ENCODE data around the gene TRPM1.

The TRPM1 gene

DNA sequence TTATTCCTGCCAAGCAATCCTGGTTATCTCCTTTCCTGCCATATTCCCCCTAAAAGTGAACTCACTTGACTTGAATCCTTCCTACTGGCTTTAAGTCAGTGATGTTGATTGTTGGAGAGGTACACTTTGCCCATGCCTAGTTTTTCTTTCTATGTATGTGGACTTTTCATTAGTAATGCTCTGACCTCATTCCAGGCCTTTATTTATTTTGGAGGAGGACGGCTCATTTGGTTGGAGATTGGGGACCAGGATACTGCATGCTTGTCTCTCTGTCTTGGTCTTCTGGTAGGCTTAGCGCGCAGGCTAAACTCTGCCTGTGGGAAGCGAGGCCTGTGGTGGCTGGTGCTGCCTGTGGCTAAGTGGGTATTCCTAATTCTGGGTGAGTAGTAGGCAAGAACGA is 81.0 kb downstream of the TRPM1 start:
- DNase-seq (ENCODE audit: low read depth, low spot score) = no peak

DNA sequence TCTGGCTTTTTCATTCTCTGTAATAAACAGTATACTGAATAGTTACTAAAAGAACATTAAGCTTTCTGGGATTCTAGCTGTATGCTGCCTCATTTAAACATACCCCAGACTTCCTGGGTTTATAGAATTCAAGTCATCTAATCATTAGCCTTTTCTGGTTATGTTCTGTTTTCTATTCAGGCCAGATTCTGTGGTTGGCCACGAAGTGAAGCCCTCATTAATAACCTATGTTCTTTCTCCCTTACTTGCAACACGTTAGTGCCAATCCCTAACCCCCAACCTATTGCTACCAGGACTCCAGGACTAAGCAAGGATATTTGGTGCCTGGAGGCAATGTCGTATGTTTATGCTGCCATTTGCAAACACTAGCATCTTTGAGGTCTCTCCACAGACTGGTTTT is 81.5 kb downstream of the TRPM1 start:
- no peak for DNase-seq (ENCODE audit: low read depth, low spot score)

DNA sequence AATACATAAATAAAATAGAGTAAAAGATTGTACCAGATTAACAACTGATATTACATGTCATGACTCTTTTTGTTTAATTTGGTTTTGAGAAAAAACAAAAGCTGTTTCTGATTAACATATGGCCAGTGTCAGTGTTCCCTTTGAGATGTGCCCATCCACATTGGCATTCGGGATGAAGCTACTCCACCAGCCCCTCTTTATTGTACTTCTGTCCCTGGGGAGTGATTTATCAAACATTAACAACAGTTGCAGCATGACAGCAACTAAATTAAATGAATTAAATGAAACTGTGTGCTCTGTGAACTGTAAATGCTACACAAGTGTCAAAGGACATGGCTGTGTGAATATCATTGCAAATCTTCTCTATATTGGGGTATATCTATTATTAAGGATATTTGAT is 84.2 kb downstream of the TRPM1 start:
- DNase-seq (ENCODE audit: low read depth, low spot score) = no peak

DNA sequence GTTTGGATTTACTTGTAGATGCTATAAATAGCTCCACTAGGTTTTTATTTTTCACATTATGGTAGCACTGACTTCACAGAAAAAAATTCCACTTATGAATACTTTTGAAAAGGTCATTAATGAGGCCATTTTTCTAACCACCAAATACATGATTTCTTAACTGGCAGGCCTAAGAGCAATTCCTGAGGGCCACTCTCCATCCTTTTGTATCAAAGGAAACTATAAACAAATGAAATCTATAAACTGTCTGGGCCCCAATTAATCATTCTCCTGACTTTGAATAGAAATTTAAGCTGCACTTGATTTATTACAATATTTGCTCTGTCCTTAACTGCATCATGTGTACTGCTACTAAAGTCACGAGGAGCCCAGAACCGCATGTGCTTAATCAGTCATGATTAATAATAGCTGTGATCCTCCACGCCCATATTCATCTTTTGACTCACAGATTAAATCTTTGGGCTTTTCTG is 85.0 kb downstream of the TRPM1 start:
- DNase-seq (ENCODE audit: low read depth, low spot score) = no peak

DNA sequence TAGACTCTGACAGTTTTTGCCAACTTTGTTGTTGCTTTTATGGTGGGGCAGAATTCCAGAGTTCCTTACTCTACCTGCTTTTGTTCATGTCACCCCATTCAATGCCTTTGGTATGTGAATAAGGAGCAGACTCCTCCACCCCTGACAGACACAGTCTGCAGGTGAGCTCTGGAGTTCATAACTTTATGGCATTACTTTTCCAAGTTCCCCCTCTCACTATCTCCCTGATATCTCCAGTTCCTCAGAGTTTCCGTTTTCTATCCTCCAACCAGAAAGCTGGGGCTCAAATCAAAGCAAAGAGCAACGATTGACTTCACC is 87.0 kb downstream of the TRPM1 start:
- no peak for DNase-seq (ENCODE audit: low read depth, low spot score)

DNA sequence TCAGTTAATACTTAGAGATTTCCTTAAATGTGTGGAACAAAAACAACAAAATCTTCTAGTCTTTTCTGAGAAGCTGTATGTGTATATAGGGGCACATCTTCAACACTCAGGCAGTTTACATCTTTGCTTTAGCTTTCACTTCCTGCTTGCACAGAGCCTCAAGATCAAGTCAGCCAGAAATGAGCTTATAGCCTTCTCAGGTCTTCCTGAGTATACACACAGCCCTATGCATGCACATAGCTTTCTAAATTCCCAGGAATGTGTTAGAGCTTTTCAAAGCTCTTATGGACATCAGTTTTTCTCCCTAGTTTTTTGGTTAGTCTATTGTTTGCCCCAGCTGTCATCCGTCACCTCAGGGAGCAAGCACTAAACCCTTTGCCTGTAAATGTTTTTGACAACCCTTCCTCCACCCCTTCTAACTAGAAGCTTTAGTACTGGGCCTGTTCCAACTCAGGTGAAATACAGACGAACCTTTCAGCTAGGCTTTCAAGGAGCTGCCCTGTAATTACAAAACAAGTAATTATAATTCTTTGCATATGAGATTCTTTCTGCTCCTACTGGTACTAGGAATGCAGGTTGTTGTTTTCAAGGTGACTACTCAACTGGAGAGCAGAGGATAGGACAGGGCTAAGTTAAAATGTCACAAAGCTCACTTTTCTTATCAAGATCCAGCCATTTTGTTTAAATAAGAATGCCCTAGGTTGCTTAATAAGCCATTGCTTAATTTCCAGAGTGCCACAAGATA is 87.5 kb downstream of the TRPM1 start:
- DNase-seq (ENCODE audit: low read depth, low spot score) = no peak

DNA sequence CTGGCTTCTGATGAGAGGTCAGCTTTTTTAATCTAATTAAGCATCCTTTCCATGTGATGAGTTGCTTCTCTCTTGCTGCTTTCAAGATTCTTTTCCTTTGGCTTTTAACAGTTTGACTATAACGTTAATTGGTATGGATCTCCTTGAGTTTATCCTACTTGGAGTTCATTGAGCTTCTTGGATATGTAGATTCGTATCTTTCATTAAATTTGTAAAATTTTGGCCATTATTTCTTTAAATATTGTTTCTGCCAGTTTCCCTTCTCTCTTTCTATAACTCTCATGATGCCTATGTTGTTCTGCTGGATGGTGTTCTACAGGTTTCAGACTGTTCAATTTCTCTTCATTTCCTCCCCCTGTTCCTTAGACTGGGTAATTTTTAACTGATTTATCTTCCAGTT is 89.1 kb downstream of the TRPM1 start:
- no peak for DNase-seq (ENCODE audit: low read depth, low spot score)

DNA sequence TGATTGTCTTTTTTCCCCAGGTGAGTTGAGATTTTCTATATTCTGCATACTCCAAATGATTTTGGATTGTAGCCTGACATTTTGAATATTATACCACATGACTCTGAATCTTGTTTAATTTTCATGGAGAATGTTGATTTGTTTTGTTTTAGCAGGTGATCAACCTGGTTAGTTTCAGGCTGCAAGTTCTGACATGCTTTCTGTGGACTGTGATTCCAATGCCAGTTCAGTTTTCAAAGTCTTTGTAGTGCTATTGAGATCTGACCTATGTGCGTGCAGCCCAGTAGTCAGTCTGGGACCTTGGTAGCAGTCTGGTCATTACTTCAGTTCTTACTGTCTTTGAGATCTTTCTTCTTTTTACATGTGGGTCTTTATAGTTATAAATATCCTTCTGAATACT is 91.5 kb downstream of the TRPM1 start:
- DNase-seq (ENCODE audit: low read depth, low spot score) = no peak

DNA sequence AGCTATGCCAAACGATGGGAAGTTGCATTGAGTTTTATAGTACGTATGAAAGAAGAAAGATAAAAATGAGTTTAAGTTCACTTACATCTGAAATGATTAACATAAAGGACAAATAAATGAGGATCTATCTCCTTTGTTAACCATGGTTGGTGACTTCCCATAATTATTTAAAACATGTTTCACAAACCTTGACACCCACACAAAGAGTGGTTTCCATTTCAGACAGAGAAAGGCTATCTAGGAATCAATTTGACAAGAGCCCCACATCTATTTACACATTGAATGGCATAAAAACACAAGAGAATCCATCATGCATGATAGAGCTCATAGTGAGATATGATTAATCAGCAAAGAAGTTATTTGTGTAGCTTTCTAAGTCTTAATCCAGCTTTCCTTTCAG is 95.9 kb downstream of the TRPM1 start:
- no peak for DNase-seq (ENCODE audit: low read depth, low spot score)

DNA sequence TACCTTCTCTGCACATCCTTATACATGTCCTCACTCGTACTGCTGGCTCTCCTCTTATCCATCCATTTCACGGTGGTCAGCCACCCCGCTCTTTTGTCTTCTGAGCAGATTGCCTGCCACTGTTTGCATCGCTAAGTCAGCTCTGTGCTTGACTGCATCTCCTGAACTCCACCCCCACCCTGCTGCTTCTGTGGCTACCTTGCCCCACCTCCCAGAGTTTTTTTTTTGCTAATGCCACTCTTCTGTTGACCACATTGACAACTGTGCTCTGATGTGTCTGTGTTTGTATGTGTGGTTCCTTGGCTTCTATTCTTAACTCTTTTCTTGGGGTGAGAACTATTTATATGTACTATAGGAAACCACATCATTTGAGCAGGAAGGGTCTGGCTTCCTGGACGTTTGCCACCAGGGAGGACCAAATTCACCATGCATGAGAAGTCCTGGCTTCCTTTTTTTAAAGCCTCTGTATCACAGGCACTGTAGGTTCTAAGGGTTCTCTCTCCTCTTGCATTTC is 97.2 kb downstream of the TRPM1 start:
- no peak for DNase-seq (ENCODE audit: low read depth, low spot score)

DNA sequence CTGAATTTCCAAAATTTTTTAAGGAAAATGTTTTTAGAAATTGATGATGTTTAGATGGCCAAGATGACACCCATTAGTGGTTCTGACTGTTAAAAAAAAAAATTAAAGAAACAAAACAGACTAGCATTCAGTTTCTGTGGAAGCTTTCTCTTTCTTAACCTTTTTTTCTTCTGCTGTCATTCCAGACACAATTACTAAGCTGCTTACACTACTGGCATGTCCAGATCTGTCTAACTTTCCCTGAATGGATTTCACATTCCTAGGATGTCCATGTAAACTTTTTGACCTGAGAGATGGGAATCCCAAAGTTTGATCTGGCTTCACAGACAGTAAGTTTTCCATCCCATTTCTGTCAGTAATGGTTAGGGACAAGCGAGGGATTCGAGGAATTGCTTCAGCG is 99.8 kb downstream of the TRPM1 start:
- DNase-seq (ENCODE audit: low read depth, low spot score) = no peak

DNA sequence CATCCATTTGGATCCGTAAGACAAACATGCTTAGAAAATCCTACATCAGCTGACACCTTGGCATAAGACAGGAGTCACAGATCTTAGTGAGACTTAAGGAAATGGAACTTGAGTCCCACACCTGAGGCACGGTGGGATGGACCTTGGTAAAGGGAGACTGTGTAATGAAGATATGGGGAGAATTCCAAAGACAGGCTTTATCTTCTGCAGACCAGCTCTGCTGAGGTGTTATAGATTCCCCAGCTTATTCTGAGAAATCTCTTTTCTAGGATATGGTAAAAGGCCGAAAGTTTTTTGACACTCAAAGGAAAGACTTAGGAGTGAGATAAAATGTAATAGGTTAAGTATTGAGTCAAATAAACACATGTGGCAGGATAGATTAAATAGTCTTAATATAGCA is 101.8 kb downstream of the TRPM1 start:
- no peak for DNase-seq (ENCODE audit: low read depth, low spot score)

DNA sequence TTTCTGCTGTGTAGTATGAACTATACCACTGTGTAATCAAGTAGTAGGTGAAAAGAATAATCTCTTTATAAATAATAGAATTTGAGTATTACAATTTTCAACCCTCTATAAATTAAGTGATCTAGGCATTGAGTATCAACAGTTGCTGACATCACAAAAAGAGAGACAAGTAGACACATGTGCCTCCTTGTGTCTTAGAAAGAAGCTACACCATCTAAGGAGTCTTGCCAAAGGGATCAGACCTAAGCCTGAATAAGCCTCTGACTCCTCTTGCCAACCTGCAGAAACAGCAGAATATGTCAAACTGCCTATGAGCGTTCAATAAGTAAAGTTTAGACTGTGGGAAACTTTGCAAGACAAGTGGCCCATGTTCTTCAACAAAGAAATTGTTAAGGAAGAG is 104.3 kb downstream of the TRPM1 start:
- no peak for DNase-seq (ENCODE audit: low read depth, low spot score)

DNA sequence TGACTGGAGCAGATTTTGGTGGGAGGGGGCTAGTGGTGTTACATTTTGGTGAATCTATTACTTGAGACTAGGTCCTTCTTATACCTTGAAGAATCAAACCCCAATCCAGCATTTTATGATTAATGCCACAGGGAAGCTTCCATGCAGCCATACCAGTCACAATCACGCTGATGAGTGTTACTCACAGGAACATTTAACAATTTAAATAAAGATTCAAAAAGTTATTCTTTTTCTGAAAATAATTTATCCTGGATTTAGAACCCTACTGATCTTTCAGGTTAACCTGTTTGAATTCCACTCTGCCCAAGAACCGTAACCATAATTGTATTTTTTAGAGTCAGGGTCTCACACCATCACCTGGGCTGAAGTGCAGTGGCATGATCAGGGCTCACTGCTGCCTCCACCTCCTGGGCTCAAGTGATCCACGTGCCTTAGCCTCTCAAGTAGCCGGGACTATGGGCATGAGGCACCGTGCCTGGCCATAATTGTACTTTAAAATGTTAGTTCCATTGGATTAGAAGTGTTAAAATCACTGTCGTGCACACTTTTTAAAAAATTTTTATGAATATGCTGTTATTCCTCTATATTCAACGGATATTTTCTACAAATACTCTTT is 109.2 kb downstream of the TRPM1 start:
- DNase-seq (ENCODE audit: low read depth, low spot score) = no peak

DNA sequence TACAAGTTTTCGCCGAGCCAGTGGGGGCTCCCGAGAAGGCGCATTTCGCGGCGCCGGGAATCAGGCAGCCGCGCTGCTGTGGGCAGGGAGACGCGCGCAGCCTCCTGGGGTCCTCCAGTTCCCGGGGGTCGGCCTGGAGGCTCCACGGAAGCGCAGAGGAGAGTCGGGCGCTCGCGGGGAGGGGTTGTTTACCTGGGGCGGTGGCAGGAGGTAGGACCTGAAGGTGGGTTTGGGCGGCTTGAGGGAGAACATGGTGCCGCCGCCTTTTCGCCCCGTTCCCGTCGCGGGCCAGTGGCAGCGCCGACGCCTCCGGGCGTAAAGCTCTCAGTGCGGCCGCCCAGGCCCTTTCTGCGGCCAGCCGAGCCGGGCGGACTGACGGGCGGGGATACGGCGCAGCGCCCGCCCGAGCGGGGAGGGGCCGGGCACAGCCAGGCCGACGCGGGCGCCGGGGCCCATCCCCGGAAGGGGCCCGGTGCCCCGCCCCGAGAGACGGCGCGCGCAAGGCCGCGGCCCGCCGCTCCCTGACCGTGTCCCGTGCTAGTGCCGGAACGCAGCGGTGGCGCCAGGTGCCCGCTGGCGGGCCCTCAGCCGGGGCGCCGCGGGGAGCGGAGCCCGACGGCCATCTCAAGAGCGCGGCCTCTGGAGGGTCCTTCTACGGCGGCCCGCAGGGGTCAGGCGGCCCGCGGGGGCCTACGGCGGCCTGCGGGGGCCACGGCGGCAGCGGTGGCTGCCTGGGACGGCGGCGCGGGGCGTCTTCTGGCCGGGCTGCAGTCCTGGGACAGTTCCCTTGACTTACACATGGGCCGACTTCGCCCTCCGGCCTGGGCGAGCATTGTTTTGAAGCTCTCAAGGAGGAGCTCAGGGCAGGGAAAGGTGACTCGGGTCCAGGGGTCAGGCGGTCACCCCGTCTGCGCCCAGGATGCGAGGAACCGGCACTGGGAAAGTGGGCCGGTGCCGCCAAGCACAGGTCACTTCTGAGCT is 110.0 kb downstream of the TRPM1 start, which contains the start of gene MTMR10:
Gene MTMR10, minus strand, starts transcription at position 374 of the 981 bp plus-strand sequence. Its CDS starts 122 bp downstream, at position 252.
- no peak for DNase-seq (ENCODE audit: low read depth, low spot score)

DNA sequence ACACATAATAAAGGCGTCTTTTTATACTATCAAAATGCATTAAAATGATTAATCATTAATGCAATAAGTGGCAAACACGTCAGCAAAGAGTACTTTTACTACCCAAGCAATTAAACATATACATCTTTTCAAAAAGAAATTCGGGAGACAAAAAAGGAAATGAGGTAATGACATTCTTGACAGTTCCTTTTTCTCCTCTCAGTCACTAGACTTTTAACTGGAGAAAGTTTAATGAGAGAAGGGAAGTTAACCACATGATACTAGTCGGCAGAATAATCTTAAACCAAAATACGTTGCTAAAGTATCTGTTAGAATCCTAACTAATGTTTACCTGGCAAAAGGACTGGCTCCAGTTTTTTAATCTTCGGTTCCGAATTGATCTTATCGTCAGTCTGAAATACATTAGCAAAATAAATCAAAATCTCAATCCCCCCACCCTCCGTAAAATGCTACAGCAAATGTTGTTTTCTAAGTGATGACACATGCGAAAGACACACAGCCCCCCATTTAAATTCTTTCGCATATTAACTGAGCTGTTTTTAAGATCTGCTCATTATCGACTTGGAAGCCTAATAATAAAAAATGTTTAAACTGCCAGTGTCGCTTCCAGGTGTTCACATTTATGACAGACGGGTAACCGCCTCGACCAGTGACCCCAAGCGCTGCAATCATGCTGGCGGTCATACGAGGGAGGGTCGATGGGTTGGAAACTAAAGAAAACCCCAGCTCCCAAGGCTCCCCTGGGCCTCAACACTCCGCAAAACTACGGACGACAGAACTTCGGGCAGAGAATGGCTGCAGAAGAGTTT is 110.9 kb downstream of the TRPM1 start:
- DNase-seq (ENCODE audit: low read depth, low spot score) = no peak

DNA sequence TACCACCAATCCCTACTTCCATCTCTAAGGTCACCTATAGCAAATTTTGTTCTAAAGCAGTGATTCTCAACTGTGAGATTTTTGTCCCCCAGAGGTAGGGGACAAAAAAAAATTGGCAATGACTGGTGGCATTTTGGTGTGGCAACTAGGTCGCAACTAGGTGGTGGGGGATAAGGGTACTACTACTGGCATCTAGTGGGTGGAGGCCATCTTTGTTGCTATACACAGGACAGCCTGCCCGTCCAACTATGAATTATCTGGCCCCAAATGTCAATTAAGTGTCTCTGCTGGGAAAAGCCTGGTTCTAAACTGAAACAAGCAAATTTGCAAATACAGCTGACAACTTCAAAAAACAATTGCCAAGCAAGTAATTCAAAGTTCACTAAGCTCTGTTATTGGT is 111.5 kb downstream of the TRPM1 start:
- no peak for DNase-seq (ENCODE audit: low read depth, low spot score)

DNA sequence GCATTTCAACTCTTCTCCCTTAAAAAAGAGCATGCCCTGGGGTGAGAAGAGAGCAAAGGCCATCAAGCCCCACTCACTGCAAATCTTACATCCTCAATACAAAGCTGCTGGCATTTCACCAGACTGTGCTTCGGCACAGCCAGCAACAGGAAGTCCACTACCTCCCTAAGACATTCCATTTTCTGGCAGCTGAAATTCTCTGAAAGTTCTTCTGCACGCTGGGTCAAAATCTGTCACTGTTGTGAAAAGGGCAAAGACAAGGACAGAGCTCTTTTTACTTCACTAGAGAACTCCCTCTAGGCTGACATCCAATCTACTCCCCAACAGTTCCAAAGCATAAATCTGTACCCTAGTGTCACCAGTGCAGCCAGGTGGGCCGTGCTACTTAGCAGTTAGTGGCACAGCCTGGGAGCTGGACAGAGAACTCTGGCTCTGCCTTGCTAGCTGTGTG is 116.4 kb downstream of the TRPM1 start:
- no peak for DNase-seq (ENCODE audit: low read depth, low spot score)

DNA sequence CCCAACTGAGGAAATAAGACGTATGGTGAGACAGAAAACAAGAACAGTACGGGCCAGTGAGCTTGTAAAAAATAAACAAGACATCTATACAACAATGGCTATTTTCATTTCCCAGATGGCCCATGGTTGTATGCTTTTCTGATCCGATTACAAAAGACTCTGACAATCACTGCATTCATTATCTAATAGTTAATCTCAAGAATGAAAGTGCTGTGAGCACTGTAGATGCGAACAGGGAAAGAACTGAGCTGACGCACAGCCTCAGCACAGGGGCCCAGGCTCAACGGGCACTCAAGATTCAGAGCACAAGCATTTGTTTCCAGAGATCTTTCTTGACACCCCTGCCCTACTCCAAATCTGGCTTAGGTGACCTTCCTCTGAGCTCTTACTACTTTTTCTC is 117.0 kb downstream of the TRPM1 start:
- DNase-seq (ENCODE audit: low read depth, low spot score) = no peak

DNA sequence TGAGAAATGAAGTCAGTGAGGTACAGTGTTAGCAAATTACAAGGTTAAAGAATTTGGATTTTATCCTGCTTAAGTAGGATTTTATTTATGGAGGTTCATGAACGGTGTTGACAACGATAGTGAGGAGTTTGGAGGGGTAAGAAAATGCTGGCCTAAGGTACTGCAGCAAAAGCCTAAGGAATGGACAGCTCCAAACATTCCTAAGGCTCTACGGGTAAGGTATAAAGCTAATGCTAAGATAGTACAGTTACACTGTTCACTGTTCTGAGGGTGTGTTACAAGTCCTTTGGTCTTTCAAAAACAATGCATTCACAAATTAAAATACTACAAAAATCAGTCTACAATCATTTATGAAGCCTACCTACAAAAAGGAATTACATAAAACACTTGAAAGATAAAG is 117.4 kb downstream of the TRPM1 start:
- no peak for DNase-seq (ENCODE audit: low read depth, low spot score)

DNA sequence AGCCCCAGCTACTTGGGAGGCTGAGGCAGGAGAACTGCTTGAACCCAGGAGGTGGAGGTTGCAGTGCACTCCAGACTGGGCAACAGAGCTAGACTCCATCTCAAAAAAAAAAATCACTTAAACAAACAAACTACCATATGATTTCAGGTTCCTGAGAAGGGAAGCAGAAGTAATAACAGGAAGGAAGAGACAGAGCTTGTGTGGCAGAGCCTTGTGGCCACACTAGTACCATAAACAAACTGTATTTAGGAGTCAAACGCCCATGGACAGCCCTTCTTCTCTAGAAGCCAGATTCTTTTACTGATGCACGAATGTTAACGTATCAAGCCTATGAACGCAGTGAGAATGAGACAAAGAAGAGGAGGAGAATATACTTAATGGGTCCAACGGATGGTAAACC is 122.1 kb downstream of the TRPM1 start:
- no peak for DNase-seq (ENCODE audit: low read depth, low spot score)

Data from iPS DF 19.7 (cell line).